Measurements from ENCODE around the gene ICE2.

- TF ChIP-seq CTCF (conservative IDR thresholded peaks at IDR 0.05 in 1 of 2, IDR thresholded peaks at IDR 0.05 in 1 of 2; ENCODE audit: extremely low read depth in 1 of 2, insufficient read depth in 1 of 2, low read depth in 1 of 2, low read length in 2 of 2) (no peak), EZH2 (IDR thresholded peaks at IDR 0.05; ENCODE audit: borderline replicate concordance, low read length) (no peak)
Measured at GRCh38 chr15:60384526-60385126, 94.3 kb downstream of the ICE2 start.

Measured in mammary epithelial cell (primary cell).